ENCODE measurements around the gene RSBN1L. TPM values are rescaled to one million over a fixed set of nuclear protein-coding genes. Genes with fewer than 3 reads are reported as not detected.

Gene RSBN1L
- total and polyA plus RNA-seq, 2 of the 8 experiments (the other 6 are each of a cell fraction or from before 2014, with no cell fraction given): 4.1 to 22.1 TPM

DNA sequence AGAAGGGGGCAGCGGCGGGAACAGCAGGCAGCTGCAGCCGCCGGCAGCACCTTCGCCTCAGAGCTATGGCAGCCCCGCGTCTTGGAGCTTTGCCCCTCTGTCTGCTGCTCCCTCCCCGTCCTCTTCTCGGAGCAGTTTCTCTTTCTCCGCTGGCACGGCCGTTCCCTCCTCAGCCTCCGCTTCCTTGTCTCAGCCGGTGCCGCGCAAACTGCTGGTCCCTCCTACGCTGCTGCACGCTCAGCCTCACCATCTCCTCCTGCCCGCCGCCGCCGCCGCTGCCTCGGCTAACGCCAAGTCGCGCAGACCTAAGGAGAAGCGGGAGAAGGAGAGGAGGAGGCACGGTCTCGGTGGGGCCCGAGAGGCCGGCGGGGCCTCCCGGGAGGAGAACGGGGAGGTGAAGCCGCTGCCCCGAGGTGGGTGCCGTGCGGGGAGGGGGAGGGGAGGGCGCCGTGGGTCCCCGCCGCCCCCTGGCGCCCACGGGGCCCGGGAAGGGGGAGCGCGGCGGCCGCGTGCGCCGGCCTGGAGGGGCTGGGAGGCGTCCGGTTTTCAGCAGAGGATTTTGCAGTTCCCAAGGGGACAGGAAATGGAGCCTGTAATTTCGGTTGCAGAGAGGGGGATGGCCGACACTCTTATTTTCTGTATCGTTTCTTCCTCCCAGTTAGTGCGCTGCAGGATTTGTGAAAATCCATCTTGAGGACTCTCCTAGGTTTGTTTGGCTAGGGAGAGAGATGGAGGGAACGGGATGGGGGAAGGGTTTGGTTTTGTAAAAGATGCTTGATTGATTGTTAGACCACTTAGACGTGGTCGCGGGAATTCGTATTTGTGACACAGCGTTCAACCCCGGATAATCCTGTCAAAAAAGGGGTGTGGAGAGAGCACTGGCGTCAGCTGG, 630 bp downstream of the RSBN1L start (continued):
- TF ChIP-seq CBX5 (IDR thresholded peaks at IDR 0.05; ENCODE audit: low read depth, low read length) (no peak), CREB1 (IDR thresholded peaks at IDR 0.05) (no peak), TAF1 (IDR thresholded peaks at IDR 0.05; ENCODE audit: low read depth, low read length) (peak; percentile 18; the same call in 1 of the 2 replicates), CBX8 (IDR thresholded peaks at IDR 0.05; ENCODE audit: borderline replicate concordance, low read depth, low read length) (no peak), CEBPB (IDR thresholded peaks at IDR 0.05; ENCODE audit: low read depth, low read length) (no peak), POLR2A (IDR thresholded peaks at IDR 0.05; ENCODE audit: control extremely low read depth in 1 of 2, low read depth in 2 of 2, low read length in 2 of 2) (no peak), TEAD4 (IDR thresholded peaks at IDR 0.05; ENCODE audit: low read depth, low read length) (0 out of 2 replicates have a peak, but pooled peaks have one; percentile 6), SRF (IDR thresholded peaks at IDR 0.05; ENCODE audit: low read depth, low read length) (no peak)
- TF ChIP-seq, protein P1, sequence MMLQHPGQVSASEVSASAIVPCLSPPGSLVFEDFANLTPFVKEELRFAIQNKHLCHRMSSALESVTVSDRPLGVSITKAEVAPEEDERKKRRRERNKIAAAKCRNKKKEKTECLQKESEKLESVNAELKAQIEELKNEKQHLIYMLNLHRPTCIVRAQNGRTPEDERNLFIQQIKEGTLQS (IDR thresholded peaks at IDR 0.05; ENCODE audit: insufficient read depth, low read depth, low read length): no peak

Data from H1 (cell line).